Activated CD4-positive, alpha-beta memory T cell treated with anti-CD3 and anti-CD28 coated beads for 36 hours (primary cell): ENCODE data around the gene EEFSEC. TPM values are rescaled to one million over a fixed set of nuclear protein-coding genes. Genes with fewer than 3 reads are reported as not detected.

Experiments used
- CTCF ChIA-PET: fragments of 350-600 bp; sonication (Branson Sonifier 250); formaldehyde crosslinking; loops from one replicate; lab custom pipeline; 2021; ENCODE audit warnings: antibody characterized with exemption, inconsistent platforms; lab: Charles Lee
- POLR2A ChIA-PET: fragments of 350-600 bp; sonication (Branson Sonifier 250); formaldehyde crosslinking; loops from one replicate; lab custom pipeline; 2021; ENCODE audit warnings: antibody characterized with exemption; lab: Charles Lee
- DNase-seq: peaks from one replicate; pipeline ENCODE4 v3.0.0-alpha.2; 2020
- H3K27ac Mint-ChIP-seq: one replicate; pipeline ENCODE4 v1.8.0; 2021; ENCODE audit warnings: mixed read lengths
- H3K27me3 Mint-ChIP-seq: one replicate; pipeline ENCODE4 v1.8.0; 2021; ENCODE audit warnings: mixed read lengths
- H3K36me3 Mint-ChIP-seq: one replicate; pipeline ENCODE4 v1.8.0; 2021; ENCODE audit warnings: mixed read lengths
- H3K4me1 Mint-ChIP-seq: one replicate; pipeline ENCODE4 v1.8.0; 2021; ENCODE audit warnings: low read depth, mixed read lengths
- H3K4me3 Mint-ChIP-seq: one replicate; pipeline ENCODE4 v1.8.0; 2021; ENCODE audit warnings: mild to moderate bottlenecking, mixed read lengths
- H3K9me3 Mint-ChIP-seq: one replicate; pipeline ENCODE4 v1.8.0; 2021; ENCODE audit warnings: mixed read lengths
- intact Hi-C: fragments of 100-400 bp; cut with micrococcal nuclease; formaldehyde crosslinking; loops from one replicate; pipeline ENCODE4 v1.15.1; 2023
- total RNA-seq, 2 experiments: library from RNA; stranded (reverse); gene quantifications; one replicate each; pipeline ENCODE4 v1.2.3, GENCODE V29; 2021

The EEFSEC gene
- total RNA-seq, 2 experiments from 2014 or later, result 16.1 to 17.2 TPM

DNA sequence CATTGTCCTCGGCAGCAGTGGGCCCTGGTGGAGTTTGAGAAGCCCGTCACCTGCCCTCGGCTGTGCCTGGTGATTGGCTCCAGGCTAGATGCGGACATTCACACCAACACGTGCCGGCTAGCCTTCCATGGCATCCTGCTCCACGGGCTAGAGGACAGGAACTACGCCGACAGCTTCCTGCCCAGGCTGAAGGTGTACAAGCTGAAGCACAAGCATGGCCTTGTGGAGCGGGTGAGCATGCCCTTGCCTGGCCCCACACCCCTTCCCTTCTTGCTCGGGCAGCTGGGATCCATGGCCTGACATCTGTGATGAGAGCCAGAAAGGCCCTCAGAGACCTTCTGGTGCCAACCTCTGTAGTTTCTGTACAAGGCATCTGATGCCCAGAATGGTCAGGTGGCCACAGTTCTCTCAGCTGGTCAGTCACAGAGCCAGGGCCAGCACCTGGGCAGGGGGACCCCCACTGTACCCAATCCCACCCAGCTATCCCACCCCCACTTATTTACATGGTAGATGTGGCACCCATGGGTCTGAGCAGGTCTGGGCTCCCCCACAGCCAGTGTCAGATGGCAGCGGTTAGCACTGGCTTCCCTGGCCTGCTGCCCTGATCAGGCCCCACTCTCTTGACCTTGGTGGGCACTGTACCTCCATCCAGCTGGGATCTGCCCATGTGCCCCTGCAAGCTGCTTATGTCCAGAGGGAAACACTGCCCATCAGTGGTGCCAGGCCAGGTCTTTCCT is 188.5 kb downstream of the EEFSEC start:
- no peak for DNase-seq
- Mint-ChIP-seq H3K36me3 (peaks cover 2% of the 10 kb centered on the region), H3K4me1 (no peaks in the 10 kb centered on the region), H3K4me3 (no peak overlapping the region), H3K27ac (no peak overlapping the region), H3K9me3 (no peaks in the 10 kb centered on the region), H3K27me3 (no peaks in the 10 kb centered on the region)
- CTCF ChIA-PET, result no interaction called here
- intact Hi-C loops, result no loop called here
- POLR2A ChIA-PET, result no interaction called here

DNA sequence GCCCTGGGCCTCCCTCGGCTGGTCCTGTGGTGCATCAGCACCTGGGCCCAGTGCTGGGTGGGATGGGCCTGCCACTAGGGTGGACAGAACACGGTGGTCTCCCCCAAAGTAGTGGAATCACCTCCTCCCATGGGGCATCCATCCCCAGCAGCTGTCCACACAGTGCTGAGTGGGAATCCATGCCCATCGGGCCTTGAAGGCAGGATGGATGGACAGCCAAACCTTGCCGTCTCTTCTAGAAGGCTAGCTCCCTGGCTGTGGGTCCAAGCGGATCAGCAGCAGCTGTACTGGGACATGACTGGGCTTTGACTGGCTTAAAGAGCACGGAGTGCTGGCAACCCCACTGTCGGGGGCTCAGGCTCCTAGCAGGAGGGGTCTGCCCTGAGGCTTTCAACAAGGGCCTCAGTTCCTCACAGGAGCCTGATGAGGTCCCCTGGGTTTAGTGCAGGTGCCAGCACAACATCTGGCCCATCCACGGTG is 189.5 kb downstream of the EEFSEC start:
- intact Hi-C loops, result no loop called here
- Mint-ChIP-seq H3K36me3 (peaks cover 2% of the 10 kb centered on the region), H3K4me3 (no peak overlapping the region), H3K27ac (no peak overlapping the region), H3K27me3 (no peaks in the 10 kb centered on the region), H3K9me3 (no peaks in the 10 kb centered on the region), H3K4me1 (no peaks in the 10 kb centered on the region)
- ChIA-PET CTCF (no interaction called here), POLR2A (no interaction called here)
- no peak for DNase-seq

- ChIA-PET POLR2A (no interaction called here), CTCF (no interaction called here)
- Mint-ChIP-seq H3K27ac (no peak overlapping the region), H3K4me3 (no peak overlapping the region), H3K4me1 (no peaks in the 10 kb centered on the region), H3K36me3 (peaks cover 2% of the 10 kb centered on the region), H3K27me3 (no peaks in the 10 kb centered on the region), H3K9me3 (no peaks in the 10 kb centered on the region)
- no peak for DNase-seq
- intact Hi-C loops, result no loop called here
Observed at GRCh38 chr3:128343287-128344051, 190.2 kb downstream of the EEFSEC start.

DNA sequence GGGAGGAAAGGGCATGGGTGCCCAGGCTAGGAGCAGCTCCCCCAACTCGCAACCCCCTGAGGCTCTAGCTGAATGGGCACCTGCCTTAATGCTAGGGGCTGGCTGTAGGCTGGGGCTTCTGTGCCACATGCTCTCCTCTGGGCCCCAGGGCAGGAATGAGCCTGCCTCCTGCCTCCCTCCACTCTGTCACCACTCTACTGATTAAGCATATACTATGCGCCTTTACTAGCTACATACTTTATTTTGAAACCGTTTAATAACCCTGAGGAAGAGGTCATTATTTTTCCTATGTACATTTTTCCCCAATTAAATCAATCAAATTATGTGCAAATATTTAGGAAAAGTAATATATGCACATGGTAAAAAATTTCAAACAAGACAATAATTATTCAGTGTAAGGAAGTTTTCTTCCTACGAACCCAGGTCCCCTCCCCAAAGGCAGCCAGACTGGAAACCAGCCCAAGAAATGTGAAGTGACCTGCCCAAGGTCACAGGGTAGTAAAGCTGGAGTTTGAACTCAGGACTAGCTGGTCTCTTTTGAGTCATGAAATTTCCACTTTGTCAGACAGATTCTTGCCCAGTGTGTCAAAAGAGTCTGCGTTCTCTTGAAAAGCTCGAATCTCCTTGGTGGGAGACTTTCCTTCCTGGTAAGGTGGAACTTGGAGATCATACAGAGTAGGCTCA is 190.9 kb downstream of the EEFSEC start:
- Mint-ChIP-seq H3K27ac (no peak overlapping the region), H3K4me1 (no peaks in the 10 kb centered on the region), H3K4me3 (no peak overlapping the region), H3K27me3 (no peaks in the 10 kb centered on the region), H3K36me3 (peaks cover 2% of the 10 kb centered on the region), H3K9me3 (no peaks in the 10 kb centered on the region)
- ChIA-PET POLR2A (no interaction called here), CTCF (interaction anchor here (1.0 kb wide), 1 partner anchor 709 kb away, joined by 3 read pairs; no protein-coding TSS in a partner anchor)
- no peak for DNase-seq
- intact Hi-C loops, result no loop called here

GRCh38 chr3:128345196-128345595 is 191.9 kb downstream of the EEFSEC start:
- POLR2A ChIA-PET, result interaction anchor here (0.7 kb wide), 1 partner anchor 1008 kb away, joined by 3 read pairs; no protein-coding TSS in a partner anchor
- H3K27ac Mint-ChIP-seq, result no peak overlapping the region
- no peaks in the 10 kb centered on the region for H3K9me3 Mint-ChIP-seq
- CTCF ChIA-PET, result no interaction called here
- intact Hi-C loops, result no loop called here
- no peak for DNase-seq
- no peak overlapping the region for H3K4me3 Mint-ChIP-seq
- no peaks in the 10 kb centered on the region for H3K27me3 Mint-ChIP-seq
- H3K4me1 Mint-ChIP-seq, result no peaks in the 10 kb centered on the region
- peaks cover 2% of the 10 kb centered on the region for H3K36me3 Mint-ChIP-seq

DNA sequence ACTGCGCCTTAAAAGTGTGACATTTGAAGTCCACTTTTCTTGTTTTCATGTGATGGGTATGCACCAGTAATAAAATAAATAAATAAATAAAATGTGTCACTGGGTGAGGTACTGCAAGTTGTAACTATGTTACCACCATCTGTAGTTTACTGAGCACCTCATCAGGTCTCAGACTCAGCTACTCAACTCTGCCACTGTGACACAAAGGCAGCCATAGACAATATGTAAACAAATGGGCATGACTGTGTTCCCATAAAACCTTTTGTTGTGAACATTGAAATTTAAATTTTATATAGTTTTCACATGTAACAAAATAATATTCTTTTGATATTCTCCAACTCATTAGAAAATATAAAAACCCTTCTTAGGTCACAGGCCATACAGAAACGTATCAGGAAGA is 193.3 kb downstream of the EEFSEC start:
- Mint-ChIP-seq H3K27ac (no peak overlapping the region), H3K4me1 (no peaks in the 10 kb centered on the region), H3K27me3 (no peaks in the 10 kb centered on the region), H3K4me3 (no peak overlapping the region), H3K36me3 (no peaks in the 10 kb centered on the region), H3K9me3 (no peaks in the 10 kb centered on the region)
- ChIA-PET CTCF (no interaction called here), POLR2A (no interaction called here)
- intact Hi-C loops, result no loop called here
- DNase-seq, result no peak

- Mint-ChIP-seq H3K27ac (no peak overlapping the region), H3K27me3 (no peaks in the 10 kb centered on the region), H3K36me3 (no peaks in the 10 kb centered on the region), H3K4me3 (no peak overlapping the region), H3K9me3 (no peaks in the 10 kb centered on the region), H3K4me1 (no peaks in the 10 kb centered on the region)
- POLR2A ChIA-PET, result no interaction called here
- no peak for DNase-seq
- CTCF ChIA-PET, result interaction anchor here (0.6 to 0.7 kb wide), 2 partner anchors 149 to 333 kb away, joined by 4 to 6 read pairs; no protein-coding TSS in a partner anchor
- intact Hi-C loops, result no loop called here
Observed at GRCh38 chr3:128347282-128347681, 194.0 kb downstream of the EEFSEC start.

DNA sequence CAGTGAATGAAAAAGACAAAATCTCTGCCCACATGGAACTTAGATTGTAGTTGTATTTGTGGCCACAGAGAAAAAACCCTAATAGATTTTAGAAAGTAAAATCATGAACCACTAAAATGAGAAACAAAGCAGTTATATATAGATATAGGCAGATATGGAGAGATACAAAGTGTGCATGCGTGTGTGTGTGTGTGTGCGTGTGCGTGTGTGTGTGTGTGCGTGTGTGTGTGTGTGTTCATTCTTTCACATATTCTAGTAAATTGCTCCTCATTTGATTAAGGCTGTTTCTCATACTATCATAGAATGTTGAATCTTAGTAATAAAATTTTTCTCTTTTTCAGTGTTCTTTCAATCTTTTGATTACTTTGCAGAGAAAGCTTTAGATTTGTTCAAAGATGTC is 194.8 kb downstream of the EEFSEC start:
- POLR2A ChIA-PET, result no interaction called here
- no peaks in the 10 kb centered on the region for H3K9me3 Mint-ChIP-seq
- CTCF ChIA-PET, result no interaction called here
- intact Hi-C loops, result no loop called here
- H3K4me3 Mint-ChIP-seq, result no peak overlapping the region
- no peaks in the 10 kb centered on the region for H3K4me1 Mint-ChIP-seq
- no peak for DNase-seq
- H3K27ac Mint-ChIP-seq, result no peak overlapping the region
- no peaks in the 10 kb centered on the region for H3K27me3 Mint-ChIP-seq
- H3K36me3 Mint-ChIP-seq, result no peaks in the 10 kb centered on the region

GRCh38 chr3:128348805-128349531 is 195.7 kb downstream of the EEFSEC start:
- intact Hi-C loops, result no loop called here
- no peak overlapping the region for H3K27ac Mint-ChIP-seq
- H3K4me1 Mint-ChIP-seq, result no peaks in the 10 kb centered on the region
- CTCF ChIA-PET, result no interaction called here
- no peak for DNase-seq
- no peak overlapping the region for H3K4me3 Mint-ChIP-seq
- no peaks in the 10 kb centered on the region for H3K9me3 Mint-ChIP-seq
- no peaks in the 10 kb centered on the region for H3K27me3 Mint-ChIP-seq
- POLR2A ChIA-PET, result no interaction called here
- no peaks in the 10 kb centered on the region for H3K36me3 Mint-ChIP-seq

DNA sequence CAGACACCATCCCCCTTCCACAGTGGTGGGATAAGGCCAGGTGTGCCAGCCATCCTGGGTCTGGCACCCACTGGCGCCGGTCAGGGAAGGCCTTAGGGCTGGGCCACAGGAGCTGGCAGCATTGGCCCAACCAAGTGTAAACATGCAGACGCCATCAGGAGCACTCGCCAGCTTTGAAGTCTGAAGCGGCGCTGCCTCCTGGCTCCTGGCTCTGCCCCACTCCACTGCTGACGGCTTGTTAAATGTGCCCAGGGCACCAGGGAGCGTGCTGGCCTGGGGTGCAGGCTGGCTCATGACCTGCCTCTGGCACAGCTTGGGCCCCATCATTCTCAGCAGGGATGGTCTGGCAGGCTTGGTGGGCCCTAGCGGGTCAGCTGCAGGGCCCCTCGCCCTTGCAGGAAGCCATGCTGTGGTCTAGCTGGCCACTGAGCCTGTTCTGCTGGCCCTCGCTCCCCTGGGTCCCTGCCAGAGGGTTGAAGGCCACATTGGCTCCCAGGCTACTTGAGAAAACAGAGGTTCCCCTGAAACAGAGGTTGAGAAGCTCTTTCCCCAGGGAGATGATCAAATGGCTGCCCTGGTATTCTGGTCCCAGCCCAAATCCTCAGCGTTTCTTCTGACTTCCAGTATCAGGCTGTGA is 196.8 kb downstream of the EEFSEC start:
- Mint-ChIP-seq H3K27me3 (no peaks in the 10 kb centered on the region), H3K9me3 (no peaks in the 10 kb centered on the region), H3K4me1 (no peaks in the 10 kb centered on the region), H3K4me3 (no peak overlapping the region), H3K36me3 (no peaks in the 10 kb centered on the region), H3K27ac (no peak overlapping the region)
- intact Hi-C loops, result no loop called here
- CTCF ChIA-PET, result no interaction called here
- DNase-seq, result no peak
- POLR2A ChIA-PET, result no interaction called here

- no peak for DNase-seq
- H3K27me3 Mint-ChIP-seq, result no peaks in the 10 kb centered on the region
- intact Hi-C loops, result no loop called here
- H3K27ac Mint-ChIP-seq, result no peak overlapping the region
- ChIA-PET CTCF (no interaction called here), POLR2A (no interaction called here)
- H3K4me3 Mint-ChIP-seq, result no peak overlapping the region
- no peaks in the 10 kb centered on the region for H3K9me3 Mint-ChIP-seq
- H3K4me1 Mint-ChIP-seq, result no peaks in the 10 kb centered on the region
- no peaks in the 10 kb centered on the region for H3K36me3 Mint-ChIP-seq
Observed at GRCh38 chr3:128351546-128351945, 198.3 kb downstream of the EEFSEC start.
